Astrocyte of the cerebellum (primary cell): ENCODE measurements around the gene PDE10A.
A peak's percentile ranks its signal among the peaks of the same experiment; 100 is the strongest.

ENCODE experiments used
- DNase-seq: peaks from one replicate; pipeline ENCODE4 v3.0.0-alpha.2; 2011; ENCODE audit warnings: low read depth
- H3K4me3 ChIP-seq: 2 replicates; pipeline ENCODE4 v1.5.1; 2011; ENCODE audit warnings: mild to moderate bottlenecking, low read depth, low read length, moderate library complexity
- in situ Hi-C: cut with HindIII; loops from 2 replicates; pipeline ENCODE4 v1.10.0; 2017; ENCODE audit warnings: low sequenced_read_pairs
- TF ChIP-seq, protein P1 (sequence below): IDR thresholded peaks from 2 replicates; pipeline ENCODE4 v1.5.1; 2012; ENCODE audit warnings: low read length, low read depth, moderate library complexity, mild to moderate bottlenecking; ENCODE audit errors: missing control alignments

The PDE10A gene

GRCh38 chr6:165443462-165443861 lies 219.6 kb downstream of the PDE10A start:
- no peak for DNase-seq
- TF ChIP-seq, protein P1, sequence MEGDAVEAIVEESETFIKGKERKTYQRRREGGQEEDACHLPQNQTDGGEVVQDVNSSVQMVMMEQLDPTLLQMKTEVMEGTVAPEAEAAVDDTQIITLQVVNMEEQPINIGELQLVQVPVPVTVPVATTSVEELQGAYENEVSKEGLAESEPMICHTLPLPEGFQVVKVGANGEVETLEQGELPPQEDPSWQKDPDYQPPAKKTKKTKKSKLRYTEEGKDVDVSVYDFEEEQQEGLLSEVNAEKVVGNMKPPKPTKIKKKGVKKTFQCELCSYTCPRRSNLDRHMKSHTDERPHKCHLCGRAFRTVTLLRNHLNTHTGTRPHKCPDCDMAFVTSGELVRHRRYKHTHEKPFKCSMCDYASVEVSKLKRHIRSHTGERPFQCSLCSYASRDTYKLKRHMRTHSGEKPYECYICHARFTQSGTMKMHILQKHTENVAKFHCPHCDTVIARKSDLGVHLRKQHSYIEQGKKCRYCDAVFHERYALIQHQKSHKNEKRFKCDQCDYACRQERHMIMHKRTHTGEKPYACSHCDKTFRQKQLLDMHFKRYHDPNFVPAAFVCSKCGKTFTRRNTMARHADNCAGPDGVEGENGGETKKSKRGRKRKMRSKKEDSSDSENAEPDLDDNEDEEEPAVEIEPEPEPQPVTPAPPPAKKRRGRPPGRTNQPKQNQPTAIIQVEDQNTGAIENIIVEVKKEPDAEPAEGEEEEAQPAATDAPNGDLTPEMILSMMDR = no peak
- in situ Hi-C loops = no loop called here
- no peak overlapping the region for H3K4me3 ChIP-seq

DNA sequence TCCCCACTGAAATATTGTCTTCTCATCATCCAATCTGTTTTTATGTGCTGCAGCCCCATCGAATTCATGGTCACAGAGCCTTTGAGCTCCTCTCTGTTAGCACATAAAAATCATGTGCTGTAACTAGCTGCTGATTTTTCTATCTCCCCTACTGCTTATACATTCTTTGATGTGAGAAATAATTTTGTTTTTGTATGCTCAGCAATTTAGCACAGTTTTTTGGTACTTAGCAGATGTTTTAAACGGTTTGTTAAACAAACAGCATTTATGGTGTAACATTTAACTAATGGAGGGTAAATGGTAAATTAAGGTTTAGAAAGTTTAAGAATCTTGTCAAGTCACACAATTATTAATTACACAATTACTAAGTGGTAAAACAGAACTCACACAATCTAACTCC lies 221.9 kb downstream of the PDE10A start:
- in situ Hi-C loops = no loop called here
- TF ChIP-seq, protein P1 = no peak
- DNase-seq = no peak
- no peak overlapping the region for H3K4me3 ChIP-seq

DNA sequence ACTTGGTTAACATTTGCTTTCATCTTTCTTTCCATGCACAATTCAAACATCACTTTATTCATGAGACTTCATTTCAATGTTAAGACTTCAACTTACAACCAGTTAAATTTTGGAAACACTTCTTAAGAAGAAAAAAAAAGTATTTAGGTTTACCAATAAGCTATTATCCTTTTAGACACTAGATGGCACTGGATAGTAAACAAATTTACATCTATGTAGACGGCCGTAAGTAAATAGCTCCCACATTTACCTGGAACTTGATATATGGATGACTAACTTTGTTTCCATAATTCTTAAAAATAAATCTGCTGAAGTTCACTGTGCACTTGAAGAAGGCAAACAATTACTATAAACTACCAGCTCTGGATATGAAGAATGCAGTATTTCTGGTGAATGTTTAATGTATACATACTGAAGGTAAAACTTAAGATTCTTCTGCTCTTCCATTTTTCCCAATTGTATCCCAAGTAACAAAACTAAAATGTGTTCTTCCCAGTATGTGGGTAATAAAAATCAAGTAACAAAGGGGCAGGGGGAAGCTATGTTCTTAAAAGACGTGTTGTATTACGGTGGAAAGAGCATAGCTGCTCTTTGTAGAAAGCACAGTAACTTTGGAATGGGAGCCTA lies 223.0 kb downstream of the PDE10A start:
- no peak overlapping the region for H3K4me3 ChIP-seq
- peak; percentile 74 for DNase-seq
- in situ Hi-C loops = no loop called here
- TF ChIP-seq, protein P1 = peak; percentile 36

DNA sequence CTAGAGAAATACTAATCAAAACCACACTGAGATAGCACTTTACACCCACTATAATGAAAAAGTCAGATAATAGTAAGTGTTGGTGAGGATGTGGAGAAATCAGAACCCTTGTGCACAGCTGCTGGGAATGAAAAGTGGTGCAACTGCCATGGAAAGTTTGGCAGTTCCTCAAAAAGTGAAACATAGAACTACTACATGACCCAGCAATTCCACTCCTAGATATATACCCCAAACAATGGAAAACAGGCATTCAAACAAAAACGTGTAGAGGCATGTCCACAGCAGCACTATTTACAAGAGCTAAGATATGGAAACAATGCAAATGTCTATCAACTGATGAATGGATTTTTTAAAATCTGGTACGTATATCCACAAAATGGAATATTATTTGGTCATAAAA lies 236.1 kb downstream of the PDE10A start:
- in situ Hi-C loops = no loop called here
- no peak overlapping the region for H3K4me3 ChIP-seq
- TF ChIP-seq, protein P1 = no peak
- no peak for DNase-seq

GRCh38 chr6:165422192-165422591 lies 240.8 kb downstream of the PDE10A start:
- TF ChIP-seq, protein P1 = no peak
- DNase-seq = no peak

DNA sequence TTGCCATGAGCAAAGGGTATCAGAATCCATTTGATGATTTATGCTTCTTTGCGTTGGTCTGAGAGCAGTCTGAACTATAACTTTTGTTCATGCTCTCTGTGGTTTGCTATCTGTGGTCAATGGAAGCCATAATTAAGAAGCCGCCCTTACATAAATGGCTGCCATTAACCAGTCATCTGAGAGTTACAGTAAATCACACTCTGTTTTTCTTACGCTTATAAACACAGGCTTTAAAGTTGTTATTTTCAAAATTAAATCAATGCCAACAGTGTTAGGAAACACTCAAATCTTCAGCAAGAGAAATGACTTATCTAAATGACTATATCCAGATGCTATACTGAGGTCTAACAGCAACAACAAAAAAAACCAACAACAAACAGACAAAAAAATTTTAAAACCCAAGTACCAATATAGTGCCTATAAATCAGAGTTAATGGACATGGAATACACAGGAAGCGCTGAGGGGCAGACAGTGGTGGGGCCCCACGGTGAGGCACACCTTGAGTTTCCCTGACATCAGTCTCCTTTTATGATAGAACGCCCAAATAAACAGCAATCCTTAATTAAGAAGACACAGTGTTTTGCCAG lies 245.7 kb downstream of the PDE10A start:
- TF ChIP-seq, protein P1 = no peak
- no peak for DNase-seq
- in situ Hi-C loops = no loop called here
- no peak overlapping the region for H3K4me3 ChIP-seq

More at GRCh38 chr6:165422192-165422591, 240.8 kb downstream of the PDE10A start:
- H3K4me3 ChIP-seq = no peak overlapping the region
- in situ Hi-C loops = no loop called here

GRCh38 chr6:165404697-165405096 lies 258.3 kb downstream of the PDE10A start:
- in situ Hi-C loops = no loop called here
- DNase-seq = no peak
- no peak overlapping the region for H3K4me3 ChIP-seq
- TF ChIP-seq, protein P1 = no peak
